Fibroblast of upper back skin (primary cell): Measurements from ENCODE around the gene ZNF438.
"Not testable (repeated sequence)": the region's sequence is repeated elsewhere in the genome, so short reads cannot be mapped to it uniquely, and the experiment has no call there.

Source experiments
- DNase-seq: peaks from one replicate; pipeline ENCODE4 v3.0.0-alpha.2; 2013

ZNF438 gene

GRCh38 chr10:30929311-30929729, 102.3 kb downstream of the ZNF438 start:
- not testable (repeated sequence) for DNase-seq

DNA sequence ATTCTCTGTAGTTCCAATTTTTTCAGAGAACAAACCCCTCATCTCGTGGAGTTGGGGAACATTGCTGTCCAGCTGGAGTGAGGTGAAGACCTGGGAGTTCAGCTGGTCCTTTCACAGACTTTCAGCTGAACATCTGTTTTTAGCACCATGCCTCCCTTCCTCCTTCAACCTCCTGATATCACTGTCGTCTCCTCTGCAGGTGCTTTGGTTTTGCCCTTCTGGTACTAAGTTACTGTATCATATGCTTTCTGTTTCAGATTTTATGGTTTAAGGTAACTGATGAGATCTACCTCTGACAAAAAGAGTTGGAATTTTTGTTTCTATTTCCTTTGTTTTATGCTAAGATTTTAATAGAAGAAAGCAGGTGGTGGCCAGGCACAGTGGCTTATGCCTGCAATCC, 102.9 kb downstream of the ZNF438 start:
- DNase-seq: no peak

GRCh38 chr10:30918651-30919050, 113.0 kb downstream of the ZNF438 start:
- no peak for DNase-seq

DNA sequence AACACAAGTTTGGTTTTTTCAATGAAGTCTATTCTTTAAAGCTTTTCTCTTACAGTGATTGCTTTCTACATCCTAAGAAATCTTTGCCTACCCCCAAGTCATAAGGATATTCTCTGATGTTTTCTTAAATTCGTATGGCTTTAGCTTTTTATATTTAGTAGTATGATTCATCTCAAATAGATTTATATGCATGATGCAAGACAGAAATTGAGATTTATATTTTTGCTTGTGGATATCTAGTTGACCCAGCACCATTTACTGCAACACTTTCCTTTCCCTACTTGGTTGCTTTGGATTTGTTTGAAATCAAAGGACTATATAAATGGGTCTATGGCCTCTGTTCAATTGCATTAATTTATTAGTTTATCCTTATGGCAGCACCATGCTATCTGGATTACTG, 113.9 kb downstream of the ZNF438 start:
- DNase-seq: peak; percentile 32

DNA sequence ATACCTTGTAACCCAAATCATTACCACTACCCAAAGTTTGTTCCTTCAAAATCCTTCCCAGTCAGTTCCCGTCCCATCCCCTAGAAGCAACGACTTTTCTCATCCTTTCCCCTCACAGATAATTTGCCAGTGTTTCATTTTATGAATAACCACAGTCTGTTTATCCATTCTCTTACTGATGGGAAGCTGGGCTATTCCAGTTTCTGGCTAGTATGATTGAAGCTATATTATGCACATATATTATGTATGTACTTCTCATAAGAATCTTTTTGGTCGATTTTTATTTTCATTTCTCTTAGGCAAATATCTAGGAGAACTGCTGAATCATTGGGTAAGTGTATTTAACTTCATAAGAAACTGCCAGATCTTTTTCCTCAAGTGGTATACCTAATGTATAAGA, 114.6 kb downstream of the ZNF438 start:
- no peak for DNase-seq

DNA sequence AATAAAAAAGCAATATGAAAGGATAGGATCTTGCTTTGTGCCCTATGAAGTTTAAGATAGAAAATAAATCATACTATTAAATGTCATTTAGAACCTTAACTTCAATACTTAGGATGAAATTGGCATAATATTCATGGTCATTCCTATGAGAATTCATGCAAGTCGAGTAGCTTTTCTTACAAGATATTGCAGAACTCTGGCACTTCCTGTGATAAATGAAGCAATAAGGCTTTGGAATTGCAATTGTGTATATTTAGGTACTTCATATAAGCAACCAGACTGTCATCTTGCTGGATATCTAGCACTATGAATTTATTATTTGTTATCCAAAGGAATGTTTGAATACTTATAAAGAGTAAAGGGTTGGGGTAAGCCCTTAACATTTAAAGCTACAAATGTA, 116.5 kb downstream of the ZNF438 start:
- peak; percentile 68 for DNase-seq

DNA sequence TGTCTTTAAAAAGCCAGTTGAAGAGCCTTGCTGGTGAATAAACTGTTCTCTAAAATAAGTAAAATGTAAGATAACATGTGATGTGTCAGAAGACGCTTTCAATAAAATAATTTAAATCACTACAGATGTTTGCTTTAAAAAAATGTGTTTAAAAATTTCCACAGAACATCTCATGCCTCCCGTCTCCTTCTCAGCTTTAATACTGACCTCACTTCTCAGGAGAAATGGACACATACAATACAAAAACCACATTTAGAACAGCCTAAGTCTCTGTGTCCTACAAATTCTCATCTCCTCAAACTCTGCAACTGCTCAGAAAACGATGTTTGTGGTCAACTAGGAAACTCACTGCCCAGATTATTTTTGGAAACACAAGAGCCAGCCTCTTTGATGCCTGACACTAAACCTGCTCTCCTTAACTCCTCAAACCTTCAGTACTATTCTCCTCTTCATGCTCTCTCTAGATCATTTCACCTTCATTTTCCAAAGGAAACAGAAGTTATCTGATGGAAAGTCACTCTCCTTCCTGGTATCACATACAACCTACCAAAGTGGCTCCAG, 120.3 kb downstream of the ZNF438 start:
- no peak for DNase-seq

GRCh38 chr10:30903397-30904138, 128.1 kb downstream of the ZNF438 start:
- no peak for DNase-seq

DNA sequence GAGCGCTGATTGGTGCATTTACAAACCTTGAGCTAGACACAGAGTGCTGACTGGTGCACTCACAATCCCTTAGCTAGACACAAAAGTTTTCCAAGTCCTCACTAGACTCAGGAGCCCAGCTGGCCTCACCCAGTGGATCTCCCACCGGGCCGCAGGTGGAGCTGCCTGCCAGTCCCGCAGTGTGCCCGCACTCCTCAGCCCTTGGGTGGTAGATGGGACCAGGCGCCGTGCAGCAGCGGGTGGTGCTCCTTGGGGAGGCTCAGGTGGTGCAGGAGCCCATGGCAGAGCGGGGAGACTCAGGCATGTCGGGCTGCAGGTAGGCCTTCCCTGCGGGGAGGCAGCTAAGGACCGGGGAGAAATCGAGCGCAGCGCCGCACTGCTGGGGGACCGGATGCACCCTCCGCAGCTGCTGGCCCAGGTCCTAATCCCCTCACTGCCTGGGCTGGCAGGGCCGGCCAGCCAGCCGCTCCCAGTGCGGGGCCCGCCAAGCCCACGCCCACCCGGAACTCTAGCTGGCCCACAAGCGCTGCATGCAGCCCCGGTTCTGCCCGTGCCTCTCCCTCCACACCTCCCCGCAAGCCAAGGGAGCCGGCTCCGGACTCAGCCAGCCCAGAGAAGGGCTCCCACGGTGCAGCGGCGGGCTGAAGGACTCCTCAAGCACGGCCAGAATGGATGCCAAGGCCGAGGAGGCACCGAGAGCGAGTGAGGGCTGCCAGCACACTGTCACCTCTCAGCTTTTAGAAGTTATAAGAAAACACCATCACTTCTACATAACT, 128.9 kb downstream of the ZNF438 start:
- DNase-seq: no peak

- not testable (repeated sequence) for DNase-seq
Measured at GRCh38 chr10:30901487-30901886, 130.2 kb downstream of the ZNF438 start.

DNA sequence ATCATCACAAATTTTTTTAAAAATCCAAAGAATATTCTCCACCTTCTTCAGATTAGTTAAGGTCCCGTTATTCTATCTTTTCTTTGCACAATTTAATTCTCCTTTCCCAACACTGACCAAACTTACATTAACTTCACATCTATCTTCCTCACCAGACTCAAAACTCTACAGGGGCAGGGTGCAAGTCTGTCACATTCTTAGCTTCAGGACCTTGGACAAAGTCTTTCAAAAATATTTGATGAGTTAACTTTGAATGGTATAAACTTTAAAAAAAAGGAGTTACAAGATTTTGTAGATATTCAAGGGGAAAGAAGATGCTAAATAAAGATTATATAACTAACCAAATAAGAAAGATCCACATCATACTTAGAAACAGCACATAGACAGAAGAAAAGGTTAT, 132.7 kb downstream of the ZNF438 start:
- DNase-seq: no peak

DNA sequence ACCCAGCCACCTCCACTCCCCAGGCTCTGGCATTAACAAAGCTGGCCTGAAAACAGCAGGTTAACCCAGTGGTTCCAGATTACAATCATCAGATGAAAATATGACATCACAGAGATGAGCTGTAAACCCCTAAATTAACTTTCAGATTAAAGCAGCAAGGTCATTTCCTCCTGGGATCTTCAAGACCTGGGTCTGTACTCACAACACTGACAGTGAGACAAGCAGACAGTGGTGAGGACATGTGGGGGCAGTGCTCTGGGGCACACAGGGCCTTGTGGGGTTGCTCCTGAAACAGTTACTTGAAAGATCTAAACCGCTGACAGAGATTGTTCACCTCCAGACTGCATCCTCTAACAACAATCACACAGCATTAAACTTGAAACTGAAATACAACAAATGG, 134.1 kb downstream of the ZNF438 start:
- no peak for DNase-seq

GRCh38 chr10:30897048-30897447, 134.6 kb downstream of the ZNF438 start:
- no peak for DNase-seq

DNA sequence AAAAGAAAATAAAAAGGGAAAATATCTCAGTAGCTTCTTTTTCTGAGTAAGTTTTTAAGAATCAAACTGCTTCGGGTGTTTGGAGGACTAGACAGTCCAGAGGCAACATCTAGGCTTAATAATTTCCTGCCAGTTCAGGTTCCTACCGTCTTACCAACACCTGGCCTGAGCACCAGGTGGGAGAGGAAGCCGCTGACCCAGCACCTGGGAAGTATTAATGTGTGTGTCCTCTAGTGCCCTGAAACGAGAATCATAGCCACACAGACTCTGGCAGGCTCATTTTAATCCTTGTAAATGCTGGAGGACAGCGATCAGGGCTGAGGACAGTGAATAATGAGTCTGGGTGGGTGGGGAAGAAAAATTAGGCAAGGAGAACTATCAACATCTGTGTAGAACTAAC, 137.4 kb downstream of the ZNF438 start:
- DNase-seq: no peak

DNA sequence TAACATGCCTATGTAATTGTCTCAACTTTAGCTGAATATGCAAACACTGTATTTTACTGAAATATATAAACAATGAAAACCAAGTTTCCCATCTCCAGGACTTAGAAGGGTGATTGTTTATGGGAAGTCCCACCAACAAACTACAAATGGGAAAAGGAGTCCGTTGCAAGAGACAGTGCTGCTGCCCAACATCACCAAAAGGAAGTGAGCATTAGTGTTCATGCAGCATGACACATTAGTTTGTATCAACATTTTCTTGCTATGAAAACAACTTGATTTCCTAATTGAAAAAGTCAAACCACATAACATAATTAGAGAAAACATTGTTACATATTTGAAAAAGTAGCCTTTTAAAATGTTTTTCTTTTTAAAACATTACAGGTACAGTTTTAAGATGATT, 138.5 kb downstream of the ZNF438 start:
- no peak for DNase-seq

GRCh38 chr10:30887839-30888238, 143.8 kb downstream of the ZNF438 start:
- no peak for DNase-seq

GRCh38 chr10:30885423-30885822, 146.2 kb downstream of the ZNF438 start:
- no peak for DNase-seq

DNA sequence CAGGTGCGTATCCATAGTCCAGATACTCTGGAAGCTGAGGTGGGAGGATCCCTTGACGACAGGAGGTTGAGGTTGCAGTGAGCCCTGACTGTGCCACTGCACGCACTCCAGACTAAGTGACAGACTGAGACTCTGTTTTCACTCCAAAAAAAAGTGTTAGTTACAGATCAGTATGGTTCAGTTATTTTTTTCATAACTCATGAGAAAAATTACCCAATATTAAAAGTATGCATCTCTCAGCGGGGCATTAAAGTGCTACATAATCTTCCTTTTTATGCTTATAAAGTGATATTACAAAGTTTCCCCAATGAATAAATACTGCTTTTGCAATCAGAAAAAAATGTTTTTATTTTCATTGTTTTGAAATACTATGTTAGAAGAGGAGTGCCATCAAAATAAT, 147.9 kb downstream of the ZNF438 start:
- DNase-seq: no peak

DNA sequence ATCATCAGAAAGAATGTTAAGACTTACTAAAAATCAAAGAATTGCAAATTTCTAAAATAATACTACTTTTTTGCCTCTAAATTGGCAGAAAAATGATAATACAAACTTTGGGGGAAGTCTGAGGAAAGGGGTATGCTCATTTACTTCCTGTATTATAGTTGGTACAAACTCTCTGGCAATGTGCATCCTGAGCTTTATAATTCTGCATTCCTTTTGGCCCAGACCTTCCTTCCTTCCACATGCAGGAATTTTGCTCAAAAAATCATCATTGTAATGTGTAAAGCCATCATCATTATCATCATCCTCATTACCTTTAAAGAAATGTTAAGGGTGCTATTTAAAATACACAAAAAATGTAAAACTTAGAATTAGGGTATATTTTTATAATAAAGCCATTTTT, 148.5 kb downstream of the ZNF438 start:
- DNase-seq: no peak

GRCh38 chr10:30882281-30882680, 149.4 kb downstream of the ZNF438 start:
- no peak for DNase-seq

- no peak for DNase-seq
Measured at GRCh38 chr10:30878920-30879319, 152.7 kb downstream of the ZNF438 start.

GRCh38 chr10:30877111-30877510, 154.6 kb downstream of the ZNF438 start:
- no peak for DNase-seq

DNA sequence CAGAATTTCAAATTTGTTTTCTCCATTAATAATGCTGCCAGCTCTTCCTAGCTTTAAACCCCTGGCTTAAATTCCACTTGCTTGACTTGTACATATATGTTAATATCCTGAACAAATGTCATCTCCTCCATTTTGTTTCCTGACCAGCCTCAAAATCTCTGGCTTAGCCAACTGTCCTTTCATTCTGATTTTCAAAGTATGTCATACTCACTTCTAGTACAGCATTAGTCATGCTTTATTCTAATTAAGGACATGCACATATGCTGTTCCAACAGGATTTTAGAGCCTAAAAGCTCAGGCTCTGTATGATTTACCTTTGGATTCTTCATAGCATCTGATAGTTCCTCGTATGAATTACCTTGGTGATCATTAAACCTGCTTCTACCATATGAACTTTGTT, 158.3 kb downstream of the ZNF438 start:
- DNase-seq: no peak

DNA sequence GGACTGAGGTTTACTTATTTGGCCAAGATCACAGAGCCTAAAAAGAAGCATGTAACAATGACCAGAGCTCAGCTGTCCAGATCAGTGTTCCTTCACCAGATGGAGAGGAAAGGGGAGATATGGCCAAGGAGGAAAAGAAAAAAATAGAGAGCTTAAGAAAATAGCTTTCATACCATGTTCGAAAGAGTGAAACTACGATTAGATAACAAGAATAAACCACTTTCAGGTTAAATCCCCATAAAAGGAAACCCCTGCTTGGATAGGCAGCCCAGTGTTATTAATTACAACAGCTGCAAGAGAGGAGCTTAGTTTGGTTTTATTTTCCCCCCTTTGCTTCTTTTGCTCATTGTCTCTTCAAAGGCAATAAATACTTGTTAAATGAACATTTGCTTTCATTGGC, 160.8 kb downstream of the ZNF438 start:
- DNase-seq: no peak
